ENCODE measurements around the gene CD109.

The CD109 gene

GRCh38 chr6:73738367-73739028 is 42.5 kb downstream of the CD109 start:
- DNase-seq (ENCODE audit: low spot score) = no peak
- no peak for TF ChIP-seq CTCF (IDR thresholded peaks at IDR 0.05; ENCODE audit: extremely low read depth, insufficient read depth, missing control alignments)
- in situ Hi-C loops (cut with MboI; ENCODE audit: low pct_unique_long_range_greater_than_20kb, low sequenced_read_pairs, unreplicated experiment) = loop anchor here (25.0 kb wide), 2 partner anchors 224 to 349 kb away; no protein-coding TSS in a partner anchor

DNA sequence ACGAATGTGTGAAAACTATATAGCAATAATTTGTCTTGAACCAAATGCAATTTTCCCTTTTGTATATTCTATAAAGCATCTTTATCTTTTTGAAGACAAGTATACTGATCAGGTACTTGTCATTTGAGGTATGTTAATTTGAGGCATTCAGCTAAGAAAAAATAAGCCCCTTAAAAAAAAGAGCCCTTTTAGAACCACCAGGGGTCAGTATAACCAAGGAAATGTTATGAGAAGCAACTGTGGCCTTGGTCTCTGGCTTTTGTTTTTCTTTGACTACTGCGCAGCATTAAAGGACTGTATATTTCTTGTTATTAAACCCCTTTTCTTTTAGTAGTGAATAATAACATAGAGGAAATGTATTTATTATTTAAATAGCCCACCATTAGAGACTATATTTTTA is 43.1 kb downstream of the CD109 start:
- peak; percentile 36 for DNase-seq (ENCODE audit: low spot score)
- peak; percentile 74 for TF ChIP-seq CTCF (IDR thresholded peaks at IDR 0.05; ENCODE audit: extremely low read depth, insufficient read depth, missing control alignments)
- in situ Hi-C loops (cut with MboI; ENCODE audit: low pct_unique_long_range_greater_than_20kb, low sequenced_read_pairs, unreplicated experiment) = loop anchor here (25.0 kb wide), 2 partner anchors 223 to 348 kb away; no protein-coding TSS in a partner anchor

DNA sequence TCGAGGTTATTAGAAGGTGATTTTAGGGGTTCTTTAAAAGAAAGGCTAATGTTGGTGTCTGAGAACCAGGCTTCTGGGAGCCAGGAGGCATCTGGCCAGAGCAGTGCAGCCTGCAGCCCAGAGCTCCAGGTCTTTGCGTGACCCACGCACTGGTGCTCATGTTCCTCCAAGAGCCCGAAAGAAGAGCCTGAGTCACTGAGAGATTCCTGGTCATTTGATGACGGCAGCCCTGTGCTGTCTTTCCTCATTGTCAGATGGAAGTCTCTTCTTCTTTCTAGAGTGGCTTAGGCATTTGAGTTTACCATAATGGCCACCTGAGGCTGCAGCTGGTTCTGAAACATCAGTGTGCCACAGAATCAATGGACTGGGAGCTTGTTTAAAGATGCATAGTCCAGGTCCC is 46.4 kb downstream of the CD109 start:
- TF ChIP-seq CTCF (IDR thresholded peaks at IDR 0.05; ENCODE audit: extremely low read depth, insufficient read depth, missing control alignments) = no peak
- in situ Hi-C loops (cut with MboI; ENCODE audit: low pct_unique_long_range_greater_than_20kb, low sequenced_read_pairs, unreplicated experiment) = loop anchor here (10.0 to 25.0 kb wide), 3 partner anchors 220 to 1472 kb away; no protein-coding TSS in a partner anchor

GRCh38 chr6:73743081-73743480 is 47.1 kb downstream of the CD109 start:
- no peak for DNase-seq (ENCODE audit: low spot score)
- no peak for TF ChIP-seq CTCF (IDR thresholded peaks at IDR 0.05; ENCODE audit: extremely low read depth, insufficient read depth, missing control alignments)
- in situ Hi-C loops (cut with MboI; ENCODE audit: low pct_unique_long_range_greater_than_20kb, low sequenced_read_pairs, unreplicated experiment) = loop anchor here (10.0 to 25.0 kb wide), 3 partner anchors 219 to 1472 kb away; no protein-coding TSS in a partner anchor

More for the DNA sequence above, 46.4 kb downstream of the CD109 start:
- no peak for DNase-seq (ENCODE audit: low spot score)

- DNase-seq (ENCODE audit: low spot score) = no peak
- in situ Hi-C loops (cut with MboI; ENCODE audit: low pct_unique_long_range_greater_than_20kb, low sequenced_read_pairs, unreplicated experiment) = loop anchor here (10.0 to 25.0 kb wide), 3 partner anchors 219 to 1471 kb away; no protein-coding TSS in a partner anchor
- no peak for TF ChIP-seq CTCF (IDR thresholded peaks at IDR 0.05; ENCODE audit: extremely low read depth, insufficient read depth, missing control alignments)
These were observed 47.6 kb downstream of the CD109 start for GRCh38 chr6:73743556-73743955.

DNA sequence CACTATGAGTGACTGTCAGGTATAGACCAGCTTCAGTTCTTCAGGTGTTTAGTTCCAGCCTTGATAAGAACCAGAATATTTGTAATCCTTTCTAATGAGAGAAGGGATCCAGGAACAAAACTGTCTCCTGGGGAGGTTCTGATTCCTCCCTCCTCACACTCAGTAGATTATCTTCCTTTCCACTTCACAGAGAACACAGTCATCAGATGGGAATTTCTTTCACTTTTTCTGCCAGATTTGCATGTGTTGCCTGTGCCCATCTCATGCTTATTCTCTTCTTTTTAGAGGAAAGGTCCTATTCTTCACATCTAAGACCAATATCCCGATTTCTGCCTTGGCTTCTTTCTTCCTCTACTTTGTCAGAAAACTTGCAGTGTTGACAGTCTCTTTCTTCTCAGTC is 50.8 kb downstream of the CD109 start:
- in situ Hi-C loops (cut with MboI; ENCODE audit: low pct_unique_long_range_greater_than_20kb, low sequenced_read_pairs, unreplicated experiment) = loop anchor here (10.0 to 25.0 kb wide), 3 partner anchors 216 to 1468 kb away; no protein-coding TSS in a partner anchor
- TF ChIP-seq CTCF (IDR thresholded peaks at IDR 0.05; ENCODE audit: extremely low read depth, insufficient read depth, missing control alignments) = no peak
- DNase-seq (ENCODE audit: low spot score) = no peak
